ENCODE results near the gene RBM47. TPM values are rescaled to one million over a fixed set of nuclear protein-coding genes. Genes with fewer than 3 reads are reported as not detected.
"Not testable (repeated sequence)": the region's sequence is repeated elsewhere in the genome, so short reads cannot be mapped to it uniquely, and the experiment has no call there.

The RBM47 gene
- total RNA-seq, 1 donor from 2014 or later, result 4.6 TPM

DNA sequence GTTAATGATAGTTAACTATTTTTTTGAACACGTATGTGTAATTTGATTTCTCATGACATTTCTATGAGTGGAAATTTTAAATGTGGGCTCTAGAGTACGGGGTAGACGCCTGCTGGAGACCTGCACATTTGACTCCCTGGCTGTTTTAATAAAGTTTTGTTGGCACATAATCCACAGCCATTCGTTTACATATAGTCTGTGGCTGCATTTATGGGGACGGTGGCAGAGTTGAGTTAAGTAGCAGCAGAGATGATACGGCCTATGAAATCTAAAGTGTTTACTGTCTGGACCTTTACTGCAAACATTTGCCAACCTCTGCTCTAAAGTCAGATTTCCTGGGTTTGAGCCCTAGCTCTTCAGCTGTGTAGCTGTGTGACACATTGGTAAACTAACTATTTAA lies 175.8 kb downstream of the RBM47 start:
- Mint-ChIP-seq H3K4me3 (ENCODE audit: unreplicated experiment) (no peak overlapping the region), H3K9me3 (ENCODE audit: unreplicated experiment) (no peaks in the 10 kb centered on the region), H3K27me3 (ENCODE audit: unreplicated experiment) (no peaks in the 10 kb centered on the region), H3K27ac (ENCODE audit: unreplicated experiment) (no peak overlapping the region), H3K36me3 (ENCODE audit: low read depth, unreplicated experiment) (no peaks in the 10 kb centered on the region), H3K4me1 (ENCODE audit: unreplicated experiment) (no peaks in the 10 kb centered on the region)
- no peak for DNase-seq (ENCODE audit: low spot score)
- TF ChIP-seq, protein P1, sequence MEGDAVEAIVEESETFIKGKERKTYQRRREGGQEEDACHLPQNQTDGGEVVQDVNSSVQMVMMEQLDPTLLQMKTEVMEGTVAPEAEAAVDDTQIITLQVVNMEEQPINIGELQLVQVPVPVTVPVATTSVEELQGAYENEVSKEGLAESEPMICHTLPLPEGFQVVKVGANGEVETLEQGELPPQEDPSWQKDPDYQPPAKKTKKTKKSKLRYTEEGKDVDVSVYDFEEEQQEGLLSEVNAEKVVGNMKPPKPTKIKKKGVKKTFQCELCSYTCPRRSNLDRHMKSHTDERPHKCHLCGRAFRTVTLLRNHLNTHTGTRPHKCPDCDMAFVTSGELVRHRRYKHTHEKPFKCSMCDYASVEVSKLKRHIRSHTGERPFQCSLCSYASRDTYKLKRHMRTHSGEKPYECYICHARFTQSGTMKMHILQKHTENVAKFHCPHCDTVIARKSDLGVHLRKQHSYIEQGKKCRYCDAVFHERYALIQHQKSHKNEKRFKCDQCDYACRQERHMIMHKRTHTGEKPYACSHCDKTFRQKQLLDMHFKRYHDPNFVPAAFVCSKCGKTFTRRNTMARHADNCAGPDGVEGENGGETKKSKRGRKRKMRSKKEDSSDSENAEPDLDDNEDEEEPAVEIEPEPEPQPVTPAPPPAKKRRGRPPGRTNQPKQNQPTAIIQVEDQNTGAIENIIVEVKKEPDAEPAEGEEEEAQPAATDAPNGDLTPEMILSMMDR (IDR thresholded peaks at IDR 0.05; ENCODE audit: unreplicated experiment), result no peak

DNA sequence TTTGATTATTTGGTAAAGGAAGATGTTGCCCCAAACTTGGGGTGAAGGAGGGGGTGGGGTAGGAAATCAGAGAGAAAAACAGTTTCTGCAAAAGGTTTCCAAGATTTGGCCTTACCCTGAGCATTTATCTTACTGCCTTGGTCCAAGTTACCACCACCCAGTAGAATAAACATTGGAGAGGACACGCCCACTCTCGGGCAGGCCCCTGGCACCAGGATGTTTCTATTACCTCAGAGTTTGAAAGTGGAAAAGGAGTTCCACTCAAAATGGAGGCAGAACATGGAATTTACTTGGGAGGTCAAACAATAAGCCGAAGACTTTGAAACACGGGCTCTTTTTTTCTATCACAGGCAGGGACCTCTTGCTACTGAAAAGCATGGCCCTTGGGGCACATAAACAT lies 180.8 kb downstream of the RBM47 start:
- Mint-ChIP-seq H3K27ac (ENCODE audit: unreplicated experiment) (no peak overlapping the region), H3K9me3 (ENCODE audit: unreplicated experiment) (no peaks in the 10 kb centered on the region), H3K4me1 (ENCODE audit: unreplicated experiment) (no peaks in the 10 kb centered on the region), H3K36me3 (ENCODE audit: low read depth, unreplicated experiment) (no peaks in the 10 kb centered on the region), H3K27me3 (ENCODE audit: unreplicated experiment) (no peaks in the 10 kb centered on the region), H3K4me3 (ENCODE audit: unreplicated experiment) (no peak overlapping the region)
- TF ChIP-seq, protein P1 (IDR thresholded peaks at IDR 0.05; ENCODE audit: unreplicated experiment), result no peak
- no peak for DNase-seq (ENCODE audit: low spot score)

DNA sequence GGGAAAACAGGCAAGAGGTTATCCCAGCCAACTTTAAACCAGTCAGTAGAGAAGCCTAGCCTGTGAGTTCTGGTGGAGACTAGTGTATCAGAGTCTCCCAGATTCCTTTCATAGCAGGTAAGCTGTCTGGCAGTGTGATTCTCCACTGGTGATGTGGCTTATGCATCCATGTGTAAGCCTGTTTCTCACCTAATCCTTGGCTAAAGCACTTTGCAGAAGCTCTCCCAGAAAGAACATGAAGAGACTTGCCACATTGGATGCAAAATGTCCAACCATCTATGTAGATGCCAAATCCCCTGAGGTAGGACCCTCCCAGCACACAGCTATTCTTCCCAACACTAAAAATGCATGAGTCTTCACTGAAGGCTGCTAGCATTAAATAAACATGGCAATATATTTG lies 182.8 kb downstream of the RBM47 start:
- DNase-seq (ENCODE audit: low spot score), result no peak
- Mint-ChIP-seq H3K9me3 (ENCODE audit: unreplicated experiment) (no peaks in the 10 kb centered on the region), H3K36me3 (ENCODE audit: low read depth, unreplicated experiment) (no peaks in the 10 kb centered on the region), H3K4me3 (ENCODE audit: unreplicated experiment) (no peak overlapping the region), H3K27me3 (ENCODE audit: unreplicated experiment) (no peaks in the 10 kb centered on the region), H3K27ac (ENCODE audit: unreplicated experiment) (no peak overlapping the region), H3K4me1 (ENCODE audit: unreplicated experiment) (no peaks in the 10 kb centered on the region)
- TF ChIP-seq, protein P1 (IDR thresholded peaks at IDR 0.05; ENCODE audit: unreplicated experiment), result no peak

DNA sequence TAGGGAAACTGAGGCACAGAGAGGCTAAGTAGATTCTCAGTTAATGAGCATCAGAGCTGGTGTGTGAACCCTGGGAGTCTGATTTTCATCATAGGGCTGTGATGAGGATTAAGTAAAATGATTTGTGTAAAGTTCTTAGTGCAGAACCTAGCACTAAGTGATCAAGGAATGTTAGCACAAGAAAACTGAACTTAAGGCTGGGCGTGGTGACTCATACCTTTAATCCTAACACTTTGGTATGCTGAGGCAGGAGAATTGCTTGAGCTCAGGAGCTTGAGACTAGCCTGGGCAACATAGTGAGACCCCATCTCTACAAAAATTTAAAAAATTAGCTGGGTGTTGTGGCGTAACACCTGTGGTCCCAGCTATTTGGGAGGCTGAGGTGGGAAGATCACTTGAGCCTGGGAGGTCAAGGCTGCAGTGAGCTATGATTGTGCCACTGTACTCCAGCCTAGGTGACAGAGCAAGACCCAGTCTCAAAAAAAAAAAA lies 183.4 kb downstream of the RBM47 start:
- H3K9me3 Mint-ChIP-seq (ENCODE audit: unreplicated experiment); H3K4me1 Mint-ChIP-seq (ENCODE audit: unreplicated experiment); H3K36me3 Mint-ChIP-seq (ENCODE audit: low read depth, unreplicated experiment); H3K27ac Mint-ChIP-seq (ENCODE audit: unreplicated experiment); H3K4me3 Mint-ChIP-seq (ENCODE audit: unreplicated experiment); DNase-seq (ENCODE audit: low spot score); H3K27me3 Mint-ChIP-seq (ENCODE audit: unreplicated experiment): not testable (repeated sequence)

DNA sequence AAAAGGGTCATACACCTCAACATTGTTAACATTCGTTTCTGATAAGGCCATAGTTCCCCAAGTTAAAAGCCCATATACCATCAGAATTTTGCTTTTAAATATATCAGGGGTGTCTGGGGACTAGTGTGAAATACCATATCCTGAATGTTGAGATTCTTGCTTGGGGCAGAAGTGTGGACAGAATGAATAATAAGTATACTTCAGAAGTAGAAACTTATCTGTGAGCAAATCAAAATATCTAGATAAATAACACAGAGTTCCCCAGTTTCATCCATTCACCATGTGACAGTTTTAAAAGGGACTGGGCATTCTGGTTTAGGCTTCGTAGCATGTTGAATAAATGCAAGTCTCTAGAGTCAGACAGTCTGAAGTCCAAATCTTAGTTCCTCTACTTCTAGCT lies 184.0 kb downstream of the RBM47 start:
- Mint-ChIP-seq H3K36me3 (ENCODE audit: low read depth, unreplicated experiment) (no peaks in the 10 kb centered on the region), H3K9me3 (ENCODE audit: unreplicated experiment) (no peaks in the 10 kb centered on the region), H3K27ac (ENCODE audit: unreplicated experiment) (no peak overlapping the region), H3K4me1 (ENCODE audit: unreplicated experiment) (no peaks in the 10 kb centered on the region), H3K27me3 (ENCODE audit: unreplicated experiment) (no peaks in the 10 kb centered on the region), H3K4me3 (ENCODE audit: unreplicated experiment) (no peak overlapping the region)
- no peak for DNase-seq (ENCODE audit: low spot score)
- TF ChIP-seq, protein P1 (IDR thresholded peaks at IDR 0.05; ENCODE audit: unreplicated experiment), result no peak

DNA sequence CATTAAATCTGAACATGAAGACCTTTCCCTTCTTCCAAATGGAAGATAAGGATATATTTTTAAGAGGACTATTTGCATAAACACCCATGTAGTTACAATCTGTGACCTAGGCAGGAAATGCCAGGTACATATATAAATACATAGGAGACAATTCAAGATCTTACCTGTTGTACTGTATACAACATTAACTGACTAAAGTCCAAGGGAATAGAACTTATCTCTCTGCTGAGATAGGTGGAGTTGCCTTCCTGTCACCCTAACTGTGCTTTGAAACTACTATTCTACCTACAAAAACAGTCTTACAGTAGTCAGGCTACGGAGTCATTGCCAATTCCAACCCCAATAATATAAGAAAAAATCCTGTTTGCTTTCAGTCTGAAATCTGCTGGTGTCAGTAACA lies 188.2 kb downstream of the RBM47 start:
- Mint-ChIP-seq H3K27ac (ENCODE audit: unreplicated experiment) (no peak overlapping the region), H3K9me3 (ENCODE audit: unreplicated experiment) (no peaks in the 10 kb centered on the region), H3K36me3 (ENCODE audit: low read depth, unreplicated experiment) (no peaks in the 10 kb centered on the region)

More for the DNA sequence above, 188.2 kb downstream of the RBM47 start:
- H3K4me1 Mint-ChIP-seq (ENCODE audit: unreplicated experiment), result no peaks in the 10 kb centered on the region
- H3K27me3 Mint-ChIP-seq (ENCODE audit: unreplicated experiment), result no peaks in the 10 kb centered on the region
- no peak overlapping the region for H3K4me3 Mint-ChIP-seq (ENCODE audit: unreplicated experiment)
- TF ChIP-seq, protein P1 (IDR thresholded peaks at IDR 0.05; ENCODE audit: unreplicated experiment), result no peak
- no peak for DNase-seq (ENCODE audit: low spot score)

Data from endothelial cell (in vitro differentiated cells).